ENCODE measurements around the gene TMX4.

Gene TMX4, protein sequence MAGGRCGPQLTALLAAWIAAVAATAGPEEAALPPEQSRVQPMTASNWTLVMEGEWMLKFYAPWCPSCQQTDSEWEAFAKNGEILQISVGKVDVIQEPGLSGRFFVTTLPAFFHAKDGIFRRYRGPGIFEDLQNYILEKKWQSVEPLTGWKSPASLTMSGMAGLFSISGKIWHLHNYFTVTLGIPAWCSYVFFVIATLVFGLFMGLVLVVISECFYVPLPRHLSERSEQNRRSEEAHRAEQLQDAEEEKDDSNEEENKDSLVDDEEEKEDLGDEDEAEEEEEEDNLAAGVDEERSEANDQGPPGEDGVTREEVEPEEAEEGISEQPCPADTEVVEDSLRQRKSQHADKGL

DNA sequence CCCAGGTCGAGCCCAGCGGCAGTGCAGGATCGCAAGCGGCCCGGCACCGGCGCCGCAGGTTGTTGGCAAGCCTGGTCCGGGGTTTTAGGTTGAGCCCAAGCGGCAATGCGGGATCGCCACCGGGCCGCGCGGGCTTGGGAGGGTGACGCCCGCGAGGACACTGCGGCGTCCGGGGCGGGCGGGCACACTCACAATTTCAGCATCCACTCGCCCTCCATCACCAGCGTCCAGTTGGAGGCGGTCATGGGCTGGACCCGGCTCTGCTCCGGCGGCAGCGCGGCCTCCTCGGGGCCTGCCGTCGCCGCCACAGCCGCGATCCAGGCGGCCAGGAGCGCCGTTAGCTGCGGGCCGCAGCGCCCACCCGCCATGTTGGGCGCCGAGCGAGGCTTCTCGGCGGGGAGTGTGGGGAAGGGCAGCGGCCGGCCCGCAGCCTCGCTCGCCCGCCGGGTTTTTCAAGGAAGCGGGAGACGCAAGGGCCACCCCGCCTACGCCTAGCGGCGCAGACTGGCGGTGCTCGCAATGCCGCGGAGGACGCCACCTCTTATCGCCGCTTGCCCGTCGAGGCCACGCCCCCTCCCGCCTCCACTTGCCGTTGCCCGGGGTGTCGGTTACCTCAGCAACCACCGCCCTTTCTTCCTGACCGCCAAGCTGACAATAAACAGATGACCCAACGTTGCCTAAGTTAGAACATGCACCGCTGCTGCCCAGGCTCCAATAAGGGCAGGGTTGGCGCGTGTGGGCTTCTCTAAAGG is at the start of gene TMX4:
Gene TMX4 (minus strand): TSS at position 516 of the 752 bp plus-strand sequence. CDS start 148 bp downstream, at position 368.
- Histone ChIP-seq H3K27me3 (replicated peaks; ENCODE audit: control insufficient read depth, insufficient read depth, low read length) (no peaks in the 10 kb centered on the region), H3K36me3 (ENCODE audit: control insufficient read depth, insufficient read depth, low read length) (no peaks in the 10 kb centered on the region), H3K4me3 (replicated peaks; ENCODE audit: low read depth, low read length) (peak within 1 kb of the TSS; percentile 84)
- TF ChIP-seq, protein P1, sequence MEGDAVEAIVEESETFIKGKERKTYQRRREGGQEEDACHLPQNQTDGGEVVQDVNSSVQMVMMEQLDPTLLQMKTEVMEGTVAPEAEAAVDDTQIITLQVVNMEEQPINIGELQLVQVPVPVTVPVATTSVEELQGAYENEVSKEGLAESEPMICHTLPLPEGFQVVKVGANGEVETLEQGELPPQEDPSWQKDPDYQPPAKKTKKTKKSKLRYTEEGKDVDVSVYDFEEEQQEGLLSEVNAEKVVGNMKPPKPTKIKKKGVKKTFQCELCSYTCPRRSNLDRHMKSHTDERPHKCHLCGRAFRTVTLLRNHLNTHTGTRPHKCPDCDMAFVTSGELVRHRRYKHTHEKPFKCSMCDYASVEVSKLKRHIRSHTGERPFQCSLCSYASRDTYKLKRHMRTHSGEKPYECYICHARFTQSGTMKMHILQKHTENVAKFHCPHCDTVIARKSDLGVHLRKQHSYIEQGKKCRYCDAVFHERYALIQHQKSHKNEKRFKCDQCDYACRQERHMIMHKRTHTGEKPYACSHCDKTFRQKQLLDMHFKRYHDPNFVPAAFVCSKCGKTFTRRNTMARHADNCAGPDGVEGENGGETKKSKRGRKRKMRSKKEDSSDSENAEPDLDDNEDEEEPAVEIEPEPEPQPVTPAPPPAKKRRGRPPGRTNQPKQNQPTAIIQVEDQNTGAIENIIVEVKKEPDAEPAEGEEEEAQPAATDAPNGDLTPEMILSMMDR (IDR thresholded peaks at IDR 0.05; ENCODE audit: insufficient read depth, low read length, poor library complexity, severe bottlenecking) = peak; percentile 29
- peak; percentile 93 for DNase-seq (ENCODE audit: extremely low read depth, insufficient read length)

DNA sequence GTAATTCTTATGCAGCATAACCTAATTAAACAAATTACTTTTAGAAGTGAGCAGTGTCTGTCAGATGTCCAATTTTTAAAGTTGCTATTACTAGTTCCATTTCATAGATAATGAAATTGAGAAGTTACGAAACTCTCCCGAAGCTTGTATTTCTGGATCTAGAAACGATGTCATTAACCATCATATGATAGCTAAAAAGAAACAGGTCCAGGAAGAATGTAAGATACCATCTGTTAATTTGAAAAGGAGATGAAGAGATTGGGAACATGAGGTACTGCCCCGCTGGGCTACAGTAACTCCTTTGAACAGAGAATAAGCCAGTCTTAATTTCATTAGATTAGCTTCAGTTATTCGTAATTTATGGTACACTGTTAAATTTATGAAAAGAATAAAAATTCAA is 47.5 kb upstream of the TMX4 start:
- TF ChIP-seq, protein P1 (IDR thresholded peaks at IDR 0.05; ENCODE audit: insufficient read depth, low read length, poor library complexity, severe bottlenecking) = no peak
- Histone ChIP-seq H3K27me3 (replicated peaks; ENCODE audit: control insufficient read depth, insufficient read depth, low read length) (no peaks in the 10 kb centered on the region), H3K36me3 (ENCODE audit: control insufficient read depth, insufficient read depth, low read length) (no peaks in the 10 kb centered on the region), H3K4me3 (replicated peaks; ENCODE audit: low read depth, low read length) (no peak overlapping the region)
- no peak for DNase-seq (ENCODE audit: extremely low read depth, insufficient read length)

DNA sequence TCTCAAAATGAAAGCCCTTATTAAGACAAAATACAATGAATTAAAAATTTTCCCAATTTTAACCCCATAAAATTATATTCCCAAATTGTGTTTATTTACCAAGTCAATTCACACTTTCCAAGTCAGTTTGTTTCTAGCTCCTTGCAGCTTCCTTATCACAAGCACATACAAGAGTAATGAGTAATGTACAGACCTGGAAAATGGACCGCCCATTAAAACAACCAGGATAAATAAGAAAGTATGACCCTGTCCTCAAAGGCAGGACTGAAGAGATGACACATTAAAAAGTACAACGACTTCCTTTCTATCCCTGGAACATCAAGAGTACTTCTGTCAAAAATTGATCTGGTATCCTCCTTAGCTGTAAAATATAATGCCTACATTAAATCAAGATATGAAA is 47.1 kb upstream of the TMX4 start:
- H3K27me3 ChIP-seq (replicated peaks; ENCODE audit: control insufficient read depth, insufficient read depth, low read length) = no peaks in the 10 kb centered on the region
- TF ChIP-seq, protein P1 (IDR thresholded peaks at IDR 0.05; ENCODE audit: insufficient read depth, low read length, poor library complexity, severe bottlenecking) = no peak
- DNase-seq (ENCODE audit: extremely low read depth, insufficient read length) = no peak

DNA sequence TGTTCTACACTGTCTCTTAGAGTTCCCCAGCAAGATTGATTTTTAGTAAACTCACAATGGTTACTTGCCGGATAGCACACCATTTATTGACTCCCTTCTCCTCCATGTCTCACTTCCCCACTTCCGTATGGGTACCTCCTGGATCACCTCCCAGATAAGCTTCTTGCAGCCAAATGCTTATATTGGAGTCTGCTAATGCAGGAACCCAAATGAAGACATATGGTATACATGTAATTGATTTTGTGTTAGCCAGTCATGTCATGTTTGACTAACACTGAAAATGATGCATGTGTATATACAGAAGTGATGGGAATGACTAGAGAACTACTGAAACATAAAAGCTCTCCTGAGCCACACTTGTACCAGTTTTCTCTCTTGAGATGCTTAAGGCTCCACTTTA is 46.1 kb upstream of the TMX4 start:
- Histone ChIP-seq H3K36me3 (ENCODE audit: control insufficient read depth, insufficient read depth, low read length) (no peaks in the 10 kb centered on the region), H3K27me3 (replicated peaks; ENCODE audit: control insufficient read depth, insufficient read depth, low read length) (no peaks in the 10 kb centered on the region), H3K4me3 (replicated peaks; ENCODE audit: low read depth, low read length) (no peak overlapping the region)
- TF ChIP-seq, protein P1 (IDR thresholded peaks at IDR 0.05; ENCODE audit: insufficient read depth, low read length, poor library complexity, severe bottlenecking) = no peak
- no peak for DNase-seq (ENCODE audit: extremely low read depth, insufficient read length)

More for the DNA sequence above, 47.1 kb upstream of the TMX4 start:
- no peak overlapping the region for H3K4me3 ChIP-seq (replicated peaks; ENCODE audit: low read depth, low read length)
- no peaks in the 10 kb centered on the region for H3K36me3 ChIP-seq (ENCODE audit: control insufficient read depth, insufficient read depth, low read length)

DNA sequence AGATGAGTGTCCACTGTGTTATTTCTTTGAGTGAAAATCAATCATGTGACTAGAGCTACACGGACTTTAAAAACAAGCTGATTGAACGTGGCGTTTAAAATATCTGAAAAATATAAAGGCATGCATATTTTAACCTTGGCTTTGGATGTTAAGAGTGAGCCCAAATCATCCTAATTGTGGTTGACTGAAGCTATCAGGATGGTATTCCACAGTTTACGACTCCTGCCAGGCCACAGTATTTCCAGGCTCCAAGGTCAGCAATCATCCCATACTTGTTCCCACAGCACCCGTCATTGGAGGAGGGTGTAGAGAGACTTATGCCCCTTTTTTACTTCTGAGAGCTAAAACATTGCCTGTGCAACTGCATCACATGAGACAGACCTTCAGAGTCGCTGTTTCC is 43.2 kb upstream of the TMX4 start:
- H3K27me3 ChIP-seq (replicated peaks; ENCODE audit: control insufficient read depth, insufficient read depth, low read length) = no peaks in the 10 kb centered on the region
- no peaks in the 10 kb centered on the region for H3K36me3 ChIP-seq (ENCODE audit: control insufficient read depth, insufficient read depth, low read length)
- TF ChIP-seq, protein P1 (IDR thresholded peaks at IDR 0.05; ENCODE audit: insufficient read depth, low read length, poor library complexity, severe bottlenecking) = no peak
- no peak for DNase-seq (ENCODE audit: extremely low read depth, insufficient read length)
- H3K4me3 ChIP-seq (replicated peaks; ENCODE audit: low read depth, low read length) = no peak overlapping the region

Measured in GM06990 (cell line).